ENCODE results near the gene COL27A1. TPM values are rescaled to one million over a fixed set of nuclear protein-coding genes. Genes with fewer than 3 reads are reported as not detected.

The COL27A1 gene
- polyA plus RNA-seq, 2 of the 4 experiments (the other 2 are of a cell fraction): 6.9 to 20.6 TPM

DNA sequence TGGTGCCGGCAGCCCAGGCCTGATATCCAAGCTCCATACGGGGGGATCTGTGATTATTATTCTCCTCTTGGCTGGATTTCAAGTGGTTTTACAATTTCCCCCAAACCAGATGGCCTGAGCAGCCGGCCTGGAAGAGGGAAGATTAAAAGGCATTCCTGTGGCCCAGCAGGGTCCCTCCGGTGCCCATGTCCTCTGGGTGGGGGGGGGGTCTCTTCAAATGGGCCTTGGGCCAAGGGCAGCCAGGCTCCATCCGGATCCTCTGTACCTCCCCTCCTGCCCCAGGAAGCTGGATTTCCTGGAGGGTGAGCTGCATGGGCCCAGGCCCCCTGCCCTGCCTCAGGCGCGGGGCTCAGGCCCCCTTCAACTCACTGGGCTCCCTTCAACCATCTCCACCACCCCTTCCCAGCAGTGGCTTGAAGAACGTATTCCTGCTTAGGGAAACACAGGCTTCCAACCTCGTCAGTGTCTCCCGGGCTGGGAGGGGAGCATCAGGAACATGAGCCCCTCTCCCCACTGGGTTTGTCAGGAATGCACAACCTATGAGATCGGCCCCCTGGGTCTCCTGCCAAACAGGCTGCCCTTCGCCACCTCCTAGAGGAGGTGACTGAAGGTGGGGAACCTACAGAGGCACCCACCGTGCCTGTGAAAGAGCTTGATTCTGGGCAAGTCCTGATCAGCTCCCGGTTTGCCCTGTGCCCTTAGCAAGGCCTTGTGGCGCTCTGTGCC is 104.6 kb downstream of the COL27A1 start:
- 85% methylated on average over 14 of the region's 15 CpGs for WGBS (ENCODE audit: missing lambda C conversion rate)
- ChIA-PET CTCF (interaction anchor here (1.3 to 5.6 kb wide), 5 partner anchors 12 to 152 kb away, joined by 3 to 33 read pairs (median 16); no protein-coding TSS in a partner anchor), POLR2A (no interaction called here)
- no peak for FAIRE-seq
- TF ChIP-seq JUN (IDR thresholded peaks at IDR 0.05) (no peak), NR3C1 (IDR thresholded peaks at IDR 0.05) (no peak)
- DNase-seq (ENCODE audit: low read depth in 1 of 2, low spot score in 1 of 2): no peak
- Histone ChIP-seq H3K9me3 (no peaks in the 10 kb centered on the region), H3K4me3 (no peak overlapping the region), H3K4me2 (no peak overlapping the region), H3K4me1 (no peaks in the 10 kb centered on the region), H3K27ac (no peak overlapping the region)
- no peak for ATAC-seq

GRCh38 chr9:114261026-114261425 is 105.7 kb downstream of the COL27A1 start:
- H3K4me1 ChIP-seq: no peaks in the 10 kb centered on the region
- H3K4me2 ChIP-seq: no peak overlapping the region
- WGBS (ENCODE audit: missing lambda C conversion rate): 85% methylated on average over 6 of the region's 10 CpGs
- peak in 1 of 2 experiments; percentile 18; a peak in 2 of 6 replicates for ATAC-seq
- H3K4me3 ChIP-seq: no peak overlapping the region
- H3K27ac ChIP-seq: no peak overlapping the region
- no peaks in the 10 kb centered on the region for H3K9me3 ChIP-seq
- DNase-seq (ENCODE audit: low read depth in 1 of 2, low spot score in 1 of 2): no peak
- TF ChIP-seq MAZ (IDR thresholded peaks at IDR 0.05; ENCODE audit: borderline replicate concordance, low read depth, low read length) (no peak), RARB (CRISPR knock-in tag; IDR thresholded peaks at IDR 0.05) (no peak), FOXS1 (CRISPR knock-in tag; IDR thresholded peaks at IDR 0.05) (no peak), POLR2AphosphoS2 (conservative IDR thresholded peaks at IDR 0.05; ENCODE audit: low read length) (no peak), CBX8 (IDR thresholded peaks at IDR 0.05) (no peak), RNF2 (IDR thresholded peaks at IDR 0.05; ENCODE audit: borderline replicate concordance, low read depth) (no peak)
- TF ChIP-seq, protein P1, sequence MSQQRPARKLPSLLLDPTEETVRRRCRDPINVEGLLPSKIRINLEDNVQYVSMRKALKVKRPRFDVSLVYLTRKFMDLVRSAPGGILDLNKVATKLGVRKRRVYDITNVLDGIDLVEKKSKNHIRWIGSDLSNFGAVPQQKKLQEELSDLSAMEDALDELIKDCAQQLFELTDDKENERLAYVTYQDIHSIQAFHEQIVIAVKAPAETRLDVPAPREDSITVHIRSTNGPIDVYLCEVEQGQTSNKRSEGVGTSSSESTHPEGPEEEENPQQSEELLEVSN (IDR thresholded peaks at IDR 0.05; ENCODE audit: borderline replicate concordance, low read depth): no peak
- TF ChIP-seq, protein P2, sequence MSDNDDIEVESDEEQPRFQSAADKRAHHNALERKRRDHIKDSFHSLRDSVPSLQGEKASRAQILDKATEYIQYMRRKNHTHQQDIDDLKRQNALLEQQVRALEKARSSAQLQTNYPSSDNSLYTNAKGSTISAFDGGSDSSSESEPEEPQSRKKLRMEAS (IDR thresholded peaks at IDR 0.05): no peak
- TF ChIP-seq, protein P3, sequence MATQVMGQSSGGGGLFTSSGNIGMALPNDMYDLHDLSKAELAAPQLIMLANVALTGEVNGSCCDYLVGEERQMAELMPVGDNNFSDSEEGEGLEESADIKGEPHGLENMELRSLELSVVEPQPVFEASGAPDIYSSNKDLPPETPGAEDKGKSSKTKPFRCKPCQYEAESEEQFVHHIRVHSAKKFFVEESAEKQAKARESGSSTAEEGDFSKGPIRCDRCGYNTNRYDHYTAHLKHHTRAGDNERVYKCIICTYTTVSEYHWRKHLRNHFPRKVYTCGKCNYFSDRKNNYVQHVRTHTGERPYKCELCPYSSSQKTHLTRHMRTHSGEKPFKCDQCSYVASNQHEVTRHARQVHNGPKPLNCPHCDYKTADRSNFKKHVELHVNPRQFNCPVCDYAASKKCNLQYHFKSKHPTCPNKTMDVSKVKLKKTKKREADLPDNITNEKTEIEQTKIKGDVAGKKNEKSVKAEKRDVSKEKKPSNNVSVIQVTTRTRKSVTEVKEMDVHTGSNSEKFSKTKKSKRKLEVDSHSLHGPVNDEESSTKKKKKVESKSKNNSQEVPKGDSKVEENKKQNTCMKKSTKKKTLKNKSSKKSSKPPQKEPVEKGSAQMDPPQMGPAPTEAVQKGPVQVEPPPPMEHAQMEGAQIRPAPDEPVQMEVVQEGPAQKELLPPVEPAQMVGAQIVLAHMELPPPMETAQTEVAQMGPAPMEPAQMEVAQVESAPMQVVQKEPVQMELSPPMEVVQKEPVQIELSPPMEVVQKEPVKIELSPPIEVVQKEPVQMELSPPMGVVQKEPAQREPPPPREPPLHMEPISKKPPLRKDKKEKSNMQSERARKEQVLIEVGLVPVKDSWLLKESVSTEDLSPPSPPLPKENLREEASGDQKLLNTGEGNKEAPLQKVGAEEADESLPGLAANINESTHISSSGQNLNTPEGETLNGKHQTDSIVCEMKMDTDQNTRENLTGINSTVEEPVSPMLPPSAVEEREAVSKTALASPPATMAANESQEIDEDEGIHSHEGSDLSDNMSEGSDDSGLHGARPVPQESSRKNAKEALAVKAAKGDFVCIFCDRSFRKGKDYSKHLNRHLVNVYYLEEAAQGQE (IDR thresholded peaks at IDR 0.05): no peak
- CTCF ChIA-PET: interaction anchor here (0.6 to 5.6 kb wide), 13 partner anchors 9 to 384 kb away, joined by 3 to 33 read pairs (median 3); partner anchors contain the start of gene COL27A1
- POLR2A ChIA-PET: no interaction called here
- no peak for FAIRE-seq

GRCh38 chr9:114261987-114262386 is 106.7 kb downstream of the COL27A1 start:
- POLR2A ChIA-PET: interaction anchor here (0.6 kb wide), 1 partner anchor 104 kb away, joined by 3 read pairs; no protein-coding TSS in a partner anchor
- Histone ChIP-seq H3K4me2 (no peak overlapping the region), H3K4me3 (no peak overlapping the region), H3K9me3 (no peaks in the 10 kb centered on the region), H3K4me1 (no peaks in the 10 kb centered on the region), H3K27ac (no peak overlapping the region)
- DNase-seq (ENCODE audit: low read depth in 1 of 2, low spot score in 1 of 2) (no peak), ATAC-seq (no peak), FAIRE-seq (no peak)
- CTCF ChIA-PET: interaction anchor here (1.0 to 5.6 kb wide), 10 partner anchors 10 to 385 kb away, joined by 3 to 33 read pairs (median 7); partner anchors contain the start of gene COL27A1
- 100% methylated on average over 4 of the region's 9 CpGs for WGBS (ENCODE audit: missing lambda C conversion rate)
- no peak for TF ChIP-seq NPAS2 (CRISPR knock-in tag; IDR thresholded peaks at IDR 0.05; ENCODE audit: borderline replicate concordance)
- no peak for TF ChIP-seq RCOR1 (IDR thresholded peaks at IDR 0.05; ENCODE audit: low read depth, low read length)
- TF ChIP-seq FOSB (CRISPR knock-in tag; IDR thresholded peaks at IDR 0.05): no peak
- no peak for TF ChIP-seq PHF8 (IDR thresholded peaks at IDR 0.05; ENCODE audit: borderline replicate concordance, low read depth)

Data from A549 (cell line).